Endometrial microvascular endothelial cells (primary cell): ENCODE results near the gene PEA15. TPM values are rescaled to one million over a fixed set of nuclear protein-coding genes. Genes with fewer than 3 reads are reported as not detected.

Experiments used
- in situ Hi-C: cut with HindIII; loops from 2 replicates; pipeline ENCODE4 v1.10.0; 2017; ENCODE audit warnings: low sequenced_read_pairs, low pct_unique_long_range_greater_than_20kb; ENCODE audit errors: inconsistent ontology term
- total RNA-seq: library from RNA; depleted of rRNA; stranded (reverse); fragments of >200 nt; gene quantifications from one replicate; pipeline ENCODE4 v1.2.3, GENCODE V29; 2015; ENCODE audit errors: inconsistent ontology term

Gene PEA15
- 112 TPM for total RNA-seq

GRCh38 chr1:160205242-160206035 is at the start of gene PEA15:
PEA15 (plus strand) TSS chr1:160205384; CDS start chr1:160211545, 6,161 bp downstream.
- in situ Hi-C loops: no loop called here

- in situ Hi-C loops: no loop called here
Measured at GRCh38 chr1:160156361-160156760, 48.8 kb upstream of the PEA15 start.

- in situ Hi-C loops: no loop called here
Measured at GRCh38 chr1:160157174-160157573, 48.0 kb upstream of the PEA15 start.

GRCh38 chr1:160158031-160158430 is 47.2 kb upstream of the PEA15 start:
- in situ Hi-C loops: no loop called here

GRCh38 chr1:160158534-160158933 is 46.6 kb upstream of the PEA15 start:
- in situ Hi-C loops: no loop called here

GRCh38 chr1:160159846-160160245 is 45.3 kb upstream of the PEA15 start:
- in situ Hi-C loops: no loop called here

- in situ Hi-C loops: no loop called here
Measured at GRCh38 chr1:160161965-160162705, 43.0 kb upstream of the PEA15 start.

- in situ Hi-C loops: no loop called here
Measured at GRCh38 chr1:160162931-160163330, 42.3 kb upstream of the PEA15 start.

- in situ Hi-C loops: no loop called here
Measured at GRCh38 chr1:160163615-160164014, 41.6 kb upstream of the PEA15 start.

GRCh38 chr1:160164121-160164520 is 41.1 kb upstream of the PEA15 start:
- in situ Hi-C loops: no loop called here

- in situ Hi-C loops: no loop called here
Measured at GRCh38 chr1:160166166-160166868, 38.9 kb upstream of the PEA15 start.

GRCh38 chr1:160167056-160167455 is 38.1 kb upstream of the PEA15 start:
- in situ Hi-C loops: no loop called here

- in situ Hi-C loops: no loop called here
Measured at GRCh38 chr1:160167580-160167979, 37.6 kb upstream of the PEA15 start.

GRCh38 chr1:160168016-160168415 is 37.2 kb upstream of the PEA15 start:
- in situ Hi-C loops: no loop called here

- in situ Hi-C loops: no loop called here
Measured at GRCh38 chr1:160168609-160169369, 36.4 kb upstream of the PEA15 start.

- in situ Hi-C loops: no loop called here
Measured at GRCh38 chr1:160169553-160170399, 35.4 kb upstream of the PEA15 start.

GRCh38 chr1:160171354-160171753 is 33.8 kb upstream of the PEA15 start:
- in situ Hi-C loops: no loop called here

- in situ Hi-C loops: no loop called here
Measured at GRCh38 chr1:160171980-160172379, 33.2 kb upstream of the PEA15 start.
